Naive B cell (primary cell): ENCODE measurements around the gene CRLF2. TPM values are rescaled to one million over a fixed set of nuclear protein-coding genes. Genes with fewer than 3 reads are reported as not detected.
"Not testable (repeated sequence)": the region's sequence is repeated elsewhere in the genome, so short reads cannot be mapped to it uniquely, and the experiment has no call there.

Experiments used
- ATAC-seq, 2 donors: fragments of 150-1000 bp; cut with Tn5 transposase; 2 replicates each; pipeline ENCODE4 v1.10.0; 2021; ENCODE audit warnings: low read depth in 2 of 2, mild to moderate bottlenecking in 2 of 2, moderate library complexity in 2 of 2
- DNase-seq: peaks from one replicate; pipeline ENCODE4 v3.0.0; 2022
- H3K27ac Mint-ChIP-seq, 6 donors: one replicate each; pipeline ENCODE4 v1.8.0; 2020 to 2022; ENCODE audit warnings: mild to moderate bottlenecking in 6 of 6, mixed read lengths in 6 of 6, moderate library complexity in 5 of 6, inconsistent platforms in 2 of 6
- H3K27me3 Mint-ChIP-seq, 3 donors: one replicate each; pipeline ENCODE4 v1.8.0; 2021 to 2022; ENCODE audit warnings: mixed read lengths in 3 of 3, mild to moderate bottlenecking in 1 of 3
- H3K36me3 Mint-ChIP-seq, 2 donors: one replicate each; pipeline ENCODE4 v1.8.0; 2020 to 2022; ENCODE audit warnings: mixed read lengths in 2 of 2, inconsistent platforms in 1 of 2, mild to moderate bottlenecking in 1 of 2
- H3K4me1 Mint-ChIP-seq, 3 donors: one replicate each; pipeline ENCODE4 v1.8.0; 2020 to 2022; ENCODE audit warnings: mixed read lengths in 3 of 3, inconsistent platforms in 1 of 3, mild to moderate bottlenecking in 1 of 3, moderate library complexity in 1 of 3
- H3K4me3 Mint-ChIP-seq, 8 donors: one replicate each; pipeline ENCODE4 v1.8.0; 2020 to 2022; ENCODE audit warnings: mild to moderate bottlenecking in 8 of 8, mixed read lengths in 8 of 8, moderate library complexity in 8 of 8, inconsistent platforms in 2 of 8
- H3K9me3 Mint-ChIP-seq, 7 donors: one replicate each; pipeline ENCODE4 v1.8.0; 2020 to 2022; ENCODE audit warnings: mixed read lengths in 7 of 7, mild to moderate bottlenecking in 5 of 7, inconsistent platforms in 2 of 7, moderate library complexity in 1 of 7
- polyA plus RNA-seq, 6 donors: library from polyadenylated mRNA; unstranded; fragments of 300-500 nt; fragmentation: Illumina TruSeq; gene quantifications; one replicate each; pipeline ENCODE4 v1.2.3, GENCODE V29; 2021; ENCODE audit warnings: low read depth in 6 of 6

The CRLF2 gene
- polyA plus RNA-seq, 6 donors from 2014 or later: not detected

- H3K9me3 Mint-ChIP-seq: peaks cover 0 to 4% (median 2%) of the 10 kb centered on the region in 7 donors
- peak overlapping the region in 1 of 6 donors; percentile 54 for H3K27ac Mint-ChIP-seq
- H3K4me1 Mint-ChIP-seq: peaks cover 12 to 19% (median 13%) of the 10 kb centered on the region in 3 donors
- no peaks in the 10 kb centered on the region for H3K36me3 Mint-ChIP-seq
- ATAC-seq (peak; percentile 77 to 82), DNase-seq (peak; percentile 64)
- H3K27me3 Mint-ChIP-seq: peaks cover 0 to 7% (median 5%) of the 10 kb centered on the region in 3 donors
- H3K4me3 Mint-ChIP-seq: peak overlapping the region; percentile 70 to 89 (median 84)
Measured at GRCh38 chrX:1205681-1206611, 6.5 kb downstream of the CRLF2 start.

- H3K27me3 Mint-ChIP-seq: no peaks in the 10 kb centered on the region
- no peak overlapping the region for H3K27ac Mint-ChIP-seq
- H3K4me3 Mint-ChIP-seq: no peak overlapping the region
- H3K36me3 Mint-ChIP-seq: no peaks in the 10 kb centered on the region
- DNase-seq: no peak
- H3K4me1 Mint-ChIP-seq: peaks cover 0 to 16% (median 8%) of the 10 kb centered on the region in 3 donors
- ATAC-seq: no peak
- H3K9me3 Mint-ChIP-seq: no peaks in the 10 kb centered on the region
Measured at GRCh38 chrX:1202251-1202650, 10.2 kb downstream of the CRLF2 start.

GRCh38 chrX:1196436-1196835 is 16.0 kb downstream of the CRLF2 start:
- H3K27ac Mint-ChIP-seq: no peak overlapping the region
- H3K9me3 Mint-ChIP-seq: peaks cover 0 to 3% (median 0%) of the 10 kb centered on the region in 7 donors
- ATAC-seq (no peak), DNase-seq (no peak)
- no peaks in the 10 kb centered on the region for H3K36me3 Mint-ChIP-seq
- no peaks in the 10 kb centered on the region for H3K27me3 Mint-ChIP-seq
- no peaks in the 10 kb centered on the region for H3K4me1 Mint-ChIP-seq
- peak overlapping the region in 1 of 8 donors; percentile 15 for H3K4me3 Mint-ChIP-seq

- H3K9me3 Mint-ChIP-seq, H3K4me1 Mint-ChIP-seq, H3K36me3 Mint-ChIP-seq, H3K4me3 Mint-ChIP-seq, H3K27ac Mint-ChIP-seq, DNase-seq, H3K27me3 Mint-ChIP-seq, ATAC-seq: not testable (repeated sequence)
Measured at GRCh38 chrX:1192196-1192595, 20.3 kb downstream of the CRLF2 start.

- DNase-seq (no peak), ATAC-seq (no peak)
- Mint-ChIP-seq H3K9me3 (peaks cover 0 to 3% (median 0%) of the 10 kb centered on the region in 7 donors), H3K27me3 (no peaks in the 10 kb centered on the region), H3K36me3 (no peaks in the 10 kb centered on the region), H3K4me1 (no peaks in the 10 kb centered on the region), H3K4me3 (no peak overlapping the region), H3K27ac (no peak overlapping the region)
Measured at GRCh38 chrX:1190596-1191145, 21.8 kb downstream of the CRLF2 start.

GRCh38 chrX:1185561-1185960 is 26.9 kb downstream of the CRLF2 start:
- DNase-seq (no peak), ATAC-seq (no peak)
- H3K27me3 Mint-ChIP-seq: peaks cover 0 to 5% (median 5%) of the 10 kb centered on the region in 3 donors

GRCh38 chrX:1182211-1182610 is 30.2 kb downstream of the CRLF2 start:
- H3K9me3 Mint-ChIP-seq: no peaks in the 10 kb centered on the region
- no peak for ATAC-seq

More at GRCh38 chrX:1185561-1185960, 26.9 kb downstream of the CRLF2 start:
- no peaks in the 10 kb centered on the region for H3K36me3 Mint-ChIP-seq
- no peaks in the 10 kb centered on the region for H3K4me1 Mint-ChIP-seq
- H3K9me3 Mint-ChIP-seq: peaks cover 0 to 2% (median 0%) of the 10 kb centered on the region in 7 donors
- no peak overlapping the region for H3K27ac Mint-ChIP-seq
- no peak overlapping the region for H3K4me3 Mint-ChIP-seq

GRCh38 chrX:1181661-1182060 is 30.8 kb downstream of the CRLF2 start:
- H3K27ac Mint-ChIP-seq: peak overlapping the region in 1 of 6 donors; percentile 64
- not testable (repeated sequence) for H3K4me3 Mint-ChIP-seq, DNase-seq, H3K9me3 Mint-ChIP-seq, H3K36me3 Mint-ChIP-seq, H3K27me3 Mint-ChIP-seq, H3K4me1 Mint-ChIP-seq, ATAC-seq

More at GRCh38 chrX:1182211-1182610, 30.2 kb downstream of the CRLF2 start:
- Mint-ChIP-seq H3K4me1 (no peaks in the 10 kb centered on the region), H3K4me3 (no peak overlapping the region), H3K27ac (no peak overlapping the region), H3K36me3 (no peaks in the 10 kb centered on the region), H3K27me3 (peaks cover 0 to 8% (median 5%) of the 10 kb centered on the region in 3 donors)
- DNase-seq: no peak

GRCh38 chrX:1181170-1181569 is 31.3 kb downstream of the CRLF2 start:
- no peak for ATAC-seq
- no peaks in the 10 kb centered on the region for H3K4me1 Mint-ChIP-seq
- peaks cover 0 to 8% (median 5%) of the 10 kb centered on the region in 3 donors for H3K27me3 Mint-ChIP-seq
- H3K36me3 Mint-ChIP-seq: no peaks in the 10 kb centered on the region
- no peaks in the 10 kb centered on the region for H3K9me3 Mint-ChIP-seq
- H3K27ac Mint-ChIP-seq: peak overlapping the region in 1 of 6 donors; percentile 78
- DNase-seq: no peak
- no peak overlapping the region for H3K4me3 Mint-ChIP-seq

GRCh38 chrX:1178580-1179057 is 33.8 kb downstream of the CRLF2 start:
- Mint-ChIP-seq H3K4me3 (no peak overlapping the region), H3K9me3 (peaks cover 0 to 3% (median 0%) of the 10 kb centered on the region in 7 donors), H3K27ac (peak overlapping the region in 1 of 6 donors; percentile 83), H3K27me3 (peaks cover 0 to 8% (median 5%) of the 10 kb centered on the region in 3 donors), H3K36me3 (no peaks in the 10 kb centered on the region), H3K4me1 (no peaks in the 10 kb centered on the region)
- no peak for ATAC-seq
- DNase-seq: no peak

GRCh38 chrX:1176531-1177320 is 35.7 kb downstream of the CRLF2 start:
- not testable (repeated sequence) for ATAC-seq, H3K4me3 Mint-ChIP-seq, DNase-seq, H3K4me1 Mint-ChIP-seq, H3K27me3 Mint-ChIP-seq, H3K9me3 Mint-ChIP-seq, H3K36me3 Mint-ChIP-seq
- peak overlapping the region in 2 of 6 donors; percentile 44 to 66 for H3K27ac Mint-ChIP-seq

GRCh38 chrX:1174609-1175545 is 37.6 kb downstream of the CRLF2 start:
- not testable (repeated sequence) for H3K4me3 Mint-ChIP-seq, H3K4me1 Mint-ChIP-seq, H3K36me3 Mint-ChIP-seq, DNase-seq, H3K27me3 Mint-ChIP-seq, H3K9me3 Mint-ChIP-seq, ATAC-seq, H3K27ac Mint-ChIP-seq
